ENCODE results near the gene CKS1B. TPM values are rescaled to one million over a fixed set of nuclear protein-coding genes. Genes with fewer than 3 reads are reported as not detected.

CKS1B gene
- total and polyA plus RNA-seq, 3 experiments from 2014 or later, result 46.8 to 126 (median 125) TPM

GRCh38 chr1:155000726-155001424 is 26.4 kb downstream of the CKS1B start:
- H3K4me1 Mint-ChIP-seq, result peaks cover 39 to 48% (median 44%) of the 10 kb centered on the region in 3 donors
- ChIA-PET CTCF (interaction anchor here (1.0 to 13.6 kb wide), 10 partner anchors 14 to 84 kb away, joined by 3 to 207 read pairs (median 11); partner anchors contain the start of genes CKS1B, FLAD1, PMVK and PYGO2), POLR2A (interaction anchor here (0.6 to 2.8 kb wide), 5 partner anchors 15 to 63 kb away, joined by 3 to 16 read pairs (median 4); partner anchors contain the start of genes CKS1B and FLAD1)
- H3K4me3 ChIP-seq (ENCODE audit: low read length), result peak overlapping the region; percentile 95
- DNase-seq, result peak; percentile 69 to 87 (median 78)
- H3K9me3 ChIP-seq (ENCODE audit: low read length), result no peaks in the 10 kb centered on the region
- H3K36me3 Mint-ChIP-seq, result peaks cover 0 to 6% (median 0%) of the 10 kb centered on the region in 3 donors
- H3K27ac ChIP-seq (ENCODE audit: low read depth, low read length), result peak overlapping the region; percentile 90
- H3K36me3 ChIP-seq (ENCODE audit: insufficient read depth, low read length), result no peaks in the 10 kb centered on the region
- H3K27ac Mint-ChIP-seq, result peak overlapping the region; percentile 86 to 94 (median 92)
- H3K9me3 Mint-ChIP-seq, result no peaks in the 10 kb centered on the region
- H3K4me3 Mint-ChIP-seq, result peak overlapping the region; percentile 90 to 97 (median 95)
- H3K27me3 Mint-ChIP-seq, result no peaks in the 10 kb centered on the region
- H3K4me1 ChIP-seq (ENCODE audit: insufficient read depth, low read length), result peaks cover 32% of the 10 kb centered on the region
- H3K27me3 ChIP-seq (ENCODE audit: insufficient read depth, low read length, poor library complexity, severe bottlenecking), result no peaks in the 10 kb centered on the region

GRCh38 chr1:155001425-155001674 is 26.9 kb downstream of the CKS1B start:
- Mint-ChIP-seq H3K9me3 (no peaks in the 10 kb centered on the region), H3K27me3 (no peaks in the 10 kb centered on the region), H3K4me1 (peaks cover 42 to 53% (median 49%) of the 10 kb centered on the region in 3 donors), H3K27ac (peak overlapping the region; percentile 86 to 94 (median 90)), H3K4me3 (peak overlapping the region; percentile 85 to 97 (median 95)), H3K36me3 (peaks cover 0 to 6% (median 0%) of the 10 kb centered on the region in 3 donors)
- Histone ChIP-seq H3K27ac (ENCODE audit: low read depth, low read length) (peak overlapping the region; percentile 90), H3K36me3 (ENCODE audit: insufficient read depth, low read length) (no peaks in the 10 kb centered on the region), H3K27me3 (ENCODE audit: insufficient read depth, low read length, poor library complexity, severe bottlenecking) (no peaks in the 10 kb centered on the region), H3K4me1 (ENCODE audit: insufficient read depth, low read length) (peaks cover 36% of the 10 kb centered on the region), H3K9me3 (ENCODE audit: low read length) (no peaks in the 10 kb centered on the region), H3K4me3 (ENCODE audit: low read length) (peak overlapping the region; percentile 95)
- CTCF ChIA-PET, result interaction anchor here (1.0 to 13.6 kb wide), 4 partner anchors 13 to 60 kb away, joined by 3 to 207 read pairs (median 39); partner anchors contain the start of genes FLAD1 and PYGO2
- POLR2A ChIA-PET, result interaction anchor here (0.6 to 2.8 kb wide), 5 partner anchors 14 to 64 kb away, joined by 3 to 16 read pairs (median 4); partner anchors contain the start of genes CKS1B and FLAD1
- DNase-seq, result no peak

GRCh38 chr1:155001675-155002463 is 27.4 kb downstream of the CKS1B start:
- no peaks in the 10 kb centered on the region for H3K27me3 Mint-ChIP-seq
- H3K4me1 ChIP-seq (ENCODE audit: insufficient read depth, low read length), result peaks cover 42% of the 10 kb centered on the region

GRCh38 chr1:155002464-155003226 is 28.2 kb downstream of the CKS1B start, which contains the start of gene ZBTB7B:
Gene ZBTB7B (plus strand): TSS chr1:155002802. CDS start chr1:155014661, 11,859 bp downstream.
- ChIA-PET CTCF (interaction anchor here (1.2 to 13.6 kb wide), 3 partner anchors 12 to 59 kb away, joined by 3 to 207 read pairs (median 74); partner anchors contain the start of gene FLAD1), POLR2A (interaction anchor here (0.6 to 3.3 kb wide), 4 partner anchors 13 to 1276 kb away, joined by 3 to 16 read pairs (median 6); partner anchors contain the start of gene FLAD1)
- H3K4me3 ChIP-seq (ENCODE audit: low read length), result peak within 1 kb of the TSS; percentile 95
- peak within 1 kb of the TSS; percentile 90 for H3K27ac ChIP-seq (ENCODE audit: low read depth, low read length)
- H3K36me3 ChIP-seq (ENCODE audit: insufficient read depth, low read length), result no peaks in the 10 kb centered on the region
- peaks cover 0 to 6% (median 0%) of the 10 kb centered on the region in 3 donors for H3K36me3 Mint-ChIP-seq
- H3K27me3 Mint-ChIP-seq, result no peaks in the 10 kb centered on the region
- H3K27me3 ChIP-seq (ENCODE audit: insufficient read depth, low read length, poor library complexity, severe bottlenecking), result no peaks in the 10 kb centered on the region
- no peaks in the 10 kb centered on the region for H3K9me3 ChIP-seq (ENCODE audit: low read length)
- H3K4me1 Mint-ChIP-seq, result peaks cover 47 to 65% (median 52%) of the 10 kb centered on the region in 3 donors
- no peaks in the 10 kb centered on the region for H3K9me3 Mint-ChIP-seq
- H3K4me1 ChIP-seq (ENCODE audit: insufficient read depth, low read length), result peaks cover 49% of the 10 kb centered on the region
- peak within 1 kb of the TSS; percentile 93 to 97 (median 95) for H3K4me3 Mint-ChIP-seq
- DNase-seq, result peak in 1 of 5 donors; percentile 56
- H3K27ac Mint-ChIP-seq, result peak within 1 kb of the TSS; percentile 91 to 98 (median 94)

More at GRCh38 chr1:155001675-155002463, 27.4 kb downstream of the CKS1B start:
- Mint-ChIP-seq H3K27ac (peak overlapping the region; percentile 90 to 98 (median 94)), H3K9me3 (no peaks in the 10 kb centered on the region), H3K36me3 (peaks cover 0 to 6% (median 0%) of the 10 kb centered on the region in 3 donors), H3K4me3 (peak overlapping the region; percentile 93 to 97 (median 95)), H3K4me1 (peaks cover 47 to 58% (median 54%) of the 10 kb centered on the region in 3 donors)
- DNase-seq, result peak; percentile 91 to 98 (median 96)
- ChIA-PET POLR2A (interaction anchor here (0.6 to 3.3 kb wide), 6 partner anchors 14 to 1275 kb away, joined by 3 to 16 read pairs (median 5); partner anchors contain the start of genes CKS1B and FLAD1), CTCF (interaction anchor here (1.0 to 13.6 kb wide), 4 partner anchors 13 to 60 kb away, joined by 3 to 207 read pairs (median 39); partner anchors contain the start of genes FLAD1 and PYGO2)
- H3K9me3 ChIP-seq (ENCODE audit: low read length), result no peaks in the 10 kb centered on the region
- H3K27me3 ChIP-seq (ENCODE audit: insufficient read depth, low read length, poor library complexity, severe bottlenecking), result no peaks in the 10 kb centered on the region
- peak overlapping the region; percentile 90 for H3K27ac ChIP-seq (ENCODE audit: low read depth, low read length)
- no peaks in the 10 kb centered on the region for H3K36me3 ChIP-seq (ENCODE audit: insufficient read depth, low read length)
- peak overlapping the region; percentile 95 for H3K4me3 ChIP-seq (ENCODE audit: low read length)

GRCh38 chr1:155003227-155003765 is 28.8 kb downstream of the CKS1B start:
- ChIA-PET CTCF (interaction anchor here (13.6 kb wide), 1 partner anchor 11 kb away, joined by 207 read pairs; no protein-coding TSS in a partner anchor), POLR2A (interaction anchor here (3.3 kb wide), 1 partner anchor 14 kb away, joined by 7 read pairs; no protein-coding TSS in a partner anchor)
- no peaks in the 10 kb centered on the region for H3K27me3 Mint-ChIP-seq
- H3K4me1 ChIP-seq (ENCODE audit: insufficient read depth, low read length), result peaks cover 49% of the 10 kb centered on the region
- H3K4me1 Mint-ChIP-seq, result peaks cover 47 to 66% (median 52%) of the 10 kb centered on the region in 3 donors
- peak overlapping the region; percentile 93 to 96 (median 95) for H3K4me3 Mint-ChIP-seq
- peak overlapping the region; percentile 83 to 98 (median 91) for H3K27ac Mint-ChIP-seq
- H3K36me3 Mint-ChIP-seq, result peaks cover 0 to 6% (median 0%) of the 10 kb centered on the region in 3 donors
- no peaks in the 10 kb centered on the region for H3K27me3 ChIP-seq (ENCODE audit: insufficient read depth, low read length, poor library complexity, severe bottlenecking)
- H3K36me3 ChIP-seq (ENCODE audit: insufficient read depth, low read length), result no peaks in the 10 kb centered on the region
- no peaks in the 10 kb centered on the region for H3K9me3 ChIP-seq (ENCODE audit: low read length)
- no peaks in the 10 kb centered on the region for H3K9me3 Mint-ChIP-seq
- DNase-seq, result peak in 1 of 5 donors; percentile 27
- peak overlapping the region; percentile 94 for H3K4me3 ChIP-seq (ENCODE audit: low read length)
- peak overlapping the region; percentile 87 for H3K27ac ChIP-seq (ENCODE audit: low read depth, low read length)

- no peaks in the 10 kb centered on the region for H3K27me3 Mint-ChIP-seq
- no peaks in the 10 kb centered on the region for H3K9me3 ChIP-seq (ENCODE audit: low read length)
- H3K4me3 Mint-ChIP-seq, result peak overlapping the region; percentile 93 to 96 (median 95)
- DNase-seq, result peak in 1 of 5 donors; percentile 22
- H3K27ac ChIP-seq (ENCODE audit: low read depth, low read length), result peak overlapping the region; percentile 87
- no peaks in the 10 kb centered on the region for H3K27me3 ChIP-seq (ENCODE audit: insufficient read depth, low read length, poor library complexity, severe bottlenecking)
- H3K36me3 ChIP-seq (ENCODE audit: insufficient read depth, low read length), result no peaks in the 10 kb centered on the region
- peaks cover 45 to 67% (median 50%) of the 10 kb centered on the region in 3 donors for H3K4me1 Mint-ChIP-seq
- H3K4me3 ChIP-seq (ENCODE audit: low read length), result peak overlapping the region; percentile 94
- H3K27ac Mint-ChIP-seq, result peak overlapping the region; percentile 89 to 98 (median 92)
- POLR2A ChIA-PET, result interaction anchor here (0.6 to 3.3 kb wide), 2 partner anchors 13 to 43 kb away, joined by 5 to 7 read pairs; no protein-coding TSS in a partner anchor
- no peaks in the 10 kb centered on the region for H3K9me3 Mint-ChIP-seq
- H3K36me3 Mint-ChIP-seq, result peaks cover 0 to 6% (median 0%) of the 10 kb centered on the region in 3 donors
- H3K4me1 ChIP-seq (ENCODE audit: insufficient read depth, low read length), result peaks cover 49% of the 10 kb centered on the region
- CTCF ChIA-PET, result interaction anchor here (1.0 to 13.6 kb wide), 2 partner anchors 10 to 11 kb away, joined by 3 to 207 read pairs; partner anchors contain the start of gene LENEP
Observed at GRCh38 chr1:155003766-155004351, 29.4 kb downstream of the CKS1B start.
